ENCODE results near the gene OGFOD2. TPM values are rescaled to one million over a fixed set of nuclear protein-coding genes. Genes with fewer than 3 reads are reported as not detected.

Gene OGFOD2
- total RNA-seq, 1 experiment from 2014 or later = 17.5 TPM

- no peaks in the 10 kb centered on the region for H3K9me3 Mint-ChIP-seq (ENCODE audit: unreplicated experiment)
- no peaks in the 10 kb centered on the region for H3K4me1 Mint-ChIP-seq (ENCODE audit: insufficient read depth, unreplicated experiment)
- no peaks in the 10 kb centered on the region for H3K27me3 Mint-ChIP-seq (ENCODE audit: insufficient read depth, unreplicated experiment)
- no peak overlapping the region for H3K27ac Mint-ChIP-seq (ENCODE audit: low read depth, unreplicated experiment)
- no peak overlapping the region for H3K4me3 Mint-ChIP-seq (ENCODE audit: unreplicated experiment)
- no peak for TF ChIP-seq CTCF (IDR thresholded peaks at IDR 0.05; ENCODE audit: unreplicated experiment)
- no peak for DNase-seq (ENCODE audit: unreplicated experiment)
- intact Hi-C loops (cut with micrococcal nuclease) = no loop called here
- H3K36me3 Mint-ChIP-seq (ENCODE audit: insufficient read depth, unreplicated experiment) = no peaks in the 10 kb centered on the region
- no TSS peak for BruUV-seq (replicated peaks)
- POLR2A ChIA-PET = no interaction called here
- CTCF ChIA-PET = no interaction called here
Measured at GRCh38 chr12:123027726-123028445, 52.8 kb downstream of the OGFOD2 start.

GRCh38 chr12:123028475-123028874 is 53.4 kb downstream of the OGFOD2 start:
- H3K9me3 Mint-ChIP-seq (ENCODE audit: unreplicated experiment) = no peaks in the 10 kb centered on the region
- no peaks in the 10 kb centered on the region for H3K36me3 Mint-ChIP-seq (ENCODE audit: insufficient read depth, unreplicated experiment)
- H3K27me3 Mint-ChIP-seq (ENCODE audit: insufficient read depth, unreplicated experiment) = no peaks in the 10 kb centered on the region
- no TSS peak for BruUV-seq (replicated peaks)
- H3K4me1 Mint-ChIP-seq (ENCODE audit: insufficient read depth, unreplicated experiment) = no peaks in the 10 kb centered on the region
- no peak overlapping the region for H3K27ac Mint-ChIP-seq (ENCODE audit: low read depth, unreplicated experiment)
- ChIA-PET CTCF (interaction anchor here (1.6 kb wide), 1 partner anchor 15 kb away, joined by 7 read pairs; no protein-coding TSS in a partner anchor), POLR2A (no interaction called here)
- intact Hi-C loops (cut with micrococcal nuclease) = no loop called here
- no peak for TF ChIP-seq CTCF (IDR thresholded peaks at IDR 0.05; ENCODE audit: unreplicated experiment)
- no peak overlapping the region for H3K4me3 Mint-ChIP-seq (ENCODE audit: unreplicated experiment)
- DNase-seq (ENCODE audit: unreplicated experiment) = no peak

- Mint-ChIP-seq H3K27ac (ENCODE audit: low read depth, unreplicated experiment) (no peak overlapping the region), H3K36me3 (ENCODE audit: insufficient read depth, unreplicated experiment) (no peaks in the 10 kb centered on the region), H3K27me3 (ENCODE audit: insufficient read depth, unreplicated experiment) (no peaks in the 10 kb centered on the region), H3K4me1 (ENCODE audit: insufficient read depth, unreplicated experiment) (no peaks in the 10 kb centered on the region), H3K4me3 (ENCODE audit: unreplicated experiment) (no peak overlapping the region), H3K9me3 (ENCODE audit: unreplicated experiment) (no peaks in the 10 kb centered on the region)
- POLR2A ChIA-PET = no interaction called here
- no peak for DNase-seq (ENCODE audit: unreplicated experiment)
- TF ChIP-seq CTCF (IDR thresholded peaks at IDR 0.05; ENCODE audit: unreplicated experiment) = no peak
- intact Hi-C loops (cut with micrococcal nuclease) = no loop called here
- no TSS peak for BruUV-seq (replicated peaks)
- CTCF ChIA-PET = interaction anchor here (0.6 to 1.6 kb wide), 2 partner anchors 14 to 904 kb away, joined by 3 to 7 read pairs; no protein-coding TSS in a partner anchor
Measured at GRCh38 chr12:123029550-123029949, 54.5 kb downstream of the OGFOD2 start.

Small RNAs within 50 kb of the gene (microRNA-seq; reads per million reads assigned to microRNA genes)
- not detected for gene MIR4304

Other genes with a start within 250 kb of the OGFOD2 start
- gene HCAR1, start 244.4 kb upstream of the OGFOD2 start, total RNA-seq (2022) = not detected in 2 replicates
- 87.9 and 104 TPM in 2 replicates for gene DENR, start 222.4 kb upstream of the OGFOD2 start, total RNA-seq (2022)
- 0.51 and 0.81 TPM in 2 replicates for gene CCDC62, start 200.7 kb upstream of the OGFOD2 start, total RNA-seq (2022)
- 41.6 and 44.6 TPM in 2 replicates for gene HIP1R, start 139.8 kb upstream of the OGFOD2 start, total RNA-seq (2022)
- gene VPS37B, start 79.1 kb upstream of the OGFOD2 start, total RNA-seq (2022) = 33.8 and 37.6 TPM in 2 replicates
- gene ABCB9, start 8.8 kb upstream of the OGFOD2 start, total RNA-seq (2022) = 1.6 and 3.2 TPM in 2 replicates
- gene ARL6IP4, start 5.4 kb downstream of the OGFOD2 start, total RNA-seq (2022) = 198 and 238 TPM in 2 replicates
- 7.2 and 10.5 TPM in 2 replicates for gene PITPNM2, start 175.8 kb downstream of the OGFOD2 start, total RNA-seq (2022)

Measured in MCF 10A (cell line).